Panc1 (cell line): ENCODE results near the gene SNX27. TPM values are rescaled to one million over a fixed set of nuclear protein-coding genes. Genes with fewer than 3 reads are reported as not detected.

ENCODE experiments used
- ATAC-seq: fragments of 200-7000 bp; cut with Tn5 transposase; 2 replicates; pipeline ENCODE4 v1.9.1; 2020; ENCODE audit warnings: mild to moderate bottlenecking, moderate library complexity
- BruUV-seq: library from RNA; stranded (reverse); fragments of 400-500 nt; replicated peaks from 2 replicates; lab custom pipeline; 2021; lab: Mats Ljungman, UMichigan
- CTCF ChIA-PET: fragments of 300-600 bp; sonication (Branson Sonifier 250); formaldehyde crosslinking; loops from one replicate; lab custom pipeline; 2022; ENCODE audit warnings: antibody characterized with exemption; lab: Charles Lee
- POLR2A ChIA-PET: fragments of 300-600 bp; sonication (Branson Sonifier 250); formaldehyde crosslinking; loops from one replicate; lab custom pipeline; 2022; ENCODE audit warnings: antibody characterized with exemption; lab: Charles Lee
- DNase-seq: peaks from one replicate; pipeline ENCODE4 v3.0.0-alpha.2; 2010; ENCODE audit warnings: low read depth, low spot score
- H3K27ac ChIP-seq: 2 replicates; pipeline ENCODE4 v1.5.1; 2011; ENCODE audit warnings: mild to moderate bottlenecking, low read length, inconsistent platforms
- H3K27me3 ChIP-seq: fragments of 200-500 bp; sonication (Bioruptor generic); 2 replicates; pipeline ENCODE4 v1.6.0; 2014; ENCODE audit warnings: low read length, inconsistent platforms; ENCODE audit not compliant: control insufficient read depth, insufficient read depth
- H3K36me3 ChIP-seq: fragments of 200-500 bp; sonication (Bioruptor generic); 2 replicates; pipeline ENCODE4 v1.5.1; 2014; ENCODE audit warnings: inconsistent platforms, mild to moderate bottlenecking, low read length, moderate library complexity; ENCODE audit not compliant: control insufficient read depth, insufficient read depth
- H3K4me1 ChIP-seq: 2 replicates; pipeline ENCODE4 v1.5.1; 2011; ENCODE audit warnings: inconsistent platforms, mild to moderate bottlenecking, low read length, moderate library complexity; ENCODE audit not compliant: control insufficient read depth, insufficient read depth
- H3K4me3 ChIP-seq, 2 experiments: 2 replicates each; pipeline ENCODE4 v1.5.1; 2011 to 2012; ENCODE audit warnings: low read depth in 2 of 2, low read length in 2 of 2, mild to moderate bottlenecking in 2 of 2, inconsistent platforms in 1 of 2, moderate library complexity in 1 of 2
- H3K9me3 ChIP-seq: fragments of 200-500 bp; sonication (Bioruptor generic); 2 replicates; pipeline ENCODE4 v1.5.1; 2014; ENCODE audit warnings: low read depth, mild to moderate bottlenecking, inconsistent platforms, low read length, moderate library complexity; ENCODE audit not compliant: control insufficient read depth, insufficient read depth
- POLR2AphosphoS5 ChIP-seq: IDR thresholded peaks from 2 replicates; pipeline ENCODE4 v1.6.1; 2012; ENCODE audit warnings: mild to moderate bottlenecking, low read depth, low read length, moderate library complexity
- REST ChIP-seq, 2 experiments: IDR thresholded peaks; 2 replicates each; pipeline ENCODE4 v1.6.1; 2011 to 2012; ENCODE audit warnings: low read depth in 2 of 2, control low read depth in 1 of 2, low read length in 1 of 2, mild to moderate bottlenecking in 1 of 2, moderate library complexity in 1 of 2; ENCODE audit not compliant: insufficient read depth in 1 of 2
- SIN3A ChIP-seq: IDR thresholded peaks from 2 replicates; pipeline ENCODE4 v1.6.1; 2012; ENCODE audit warnings: low read depth, mild to moderate bottlenecking, low read length, moderate library complexity, borderline replicate concordance; ENCODE audit not compliant: insufficient read depth
- TCF7L2 ChIP-seq: IDR thresholded peaks from 2 replicates; pipeline ENCODE4 v1.6.1; 2011; ENCODE audit warnings: mild to moderate bottlenecking, low read depth, low read length, inconsistent platforms
- in situ Hi-C: cut with HindIII; loops from 2 replicates; pipeline ENCODE4 v1.10.0; 2016; ENCODE audit warnings: low sequenced_read_pairs, low pct_unique_long_range_greater_than_20kb
- intact Hi-C: fragments of 100-400 bp; cut with micrococcal nuclease; formaldehyde crosslinking; loops from one replicate; pipeline ENCODE4 v1.10.0; 2022; ENCODE audit not compliant: unreplicated experiment
- total RNA-seq: library from RNA; stranded (reverse); gene quantifications from one replicate; pipeline ENCODE4 v1.2.1, GENCODE V29; 2021; ENCODE audit not compliant: unreplicated experiment

The SNX27 gene
- total RNA-seq, 1 experiment from 2014 or later: 58.4 TPM

DNA sequence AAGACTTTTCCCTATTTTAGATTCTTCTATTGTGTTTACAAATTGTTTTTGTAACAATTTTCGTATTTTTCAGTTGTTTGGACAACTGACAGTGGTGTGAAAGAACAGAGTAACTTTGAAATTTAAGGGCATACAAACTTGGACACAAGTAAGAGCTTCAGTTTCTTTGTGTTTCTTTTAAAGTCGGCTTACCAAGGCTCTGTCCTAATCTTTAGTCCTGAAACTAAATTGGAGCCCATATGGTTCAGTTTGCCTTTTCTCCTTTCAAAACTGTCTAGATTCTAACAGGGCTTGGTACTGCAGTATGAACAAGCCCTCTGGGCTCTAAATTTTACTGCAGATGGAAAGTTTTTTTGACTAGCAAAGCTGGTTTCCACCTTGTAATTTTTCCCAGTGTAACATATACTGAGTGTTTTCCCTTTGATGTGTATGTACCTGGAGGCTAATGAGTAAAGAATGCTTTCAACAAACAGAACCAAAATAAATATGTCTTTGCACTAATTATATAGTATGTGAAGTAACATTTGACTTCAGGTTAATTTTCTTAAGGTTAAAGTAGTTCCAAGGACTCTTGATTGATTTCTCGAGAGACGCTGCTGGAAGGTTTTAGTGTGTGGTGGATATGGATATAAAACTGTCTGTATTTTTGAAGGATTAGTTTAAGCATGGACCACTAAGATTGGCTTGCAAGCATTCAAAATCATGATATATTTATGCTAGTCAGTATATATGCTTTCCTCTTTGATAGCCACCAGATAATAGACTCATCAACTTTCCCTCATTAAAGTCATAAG, 4.1 kb downstream of the SNX27 start:
- BruUV-seq: no TSS peak
- Histone ChIP-seq H3K9me3 (no peaks in the 10 kb centered on the region), H3K27me3 (no peaks in the 10 kb centered on the region), H3K36me3 (no peaks in the 10 kb centered on the region), H3K4me1 (peaks cover 60% of the 10 kb centered on the region), H3K27ac (peak overlapping the region; percentile 67), H3K4me3 (no peak overlapping the region; a peak in 1 of 4 replicates)
- ChIA-PET POLR2A (no interaction called here), CTCF (no interaction called here)
- intact Hi-C loops: no loop called here
- ATAC-seq (no peak), DNase-seq (no peak)
- TF ChIP-seq TCF7L2 (peak; percentile 32; the same call in 1 of the 2 replicates), POLR2AphosphoS5 (no peak)
- in situ Hi-C loops: no loop called here

DNA sequence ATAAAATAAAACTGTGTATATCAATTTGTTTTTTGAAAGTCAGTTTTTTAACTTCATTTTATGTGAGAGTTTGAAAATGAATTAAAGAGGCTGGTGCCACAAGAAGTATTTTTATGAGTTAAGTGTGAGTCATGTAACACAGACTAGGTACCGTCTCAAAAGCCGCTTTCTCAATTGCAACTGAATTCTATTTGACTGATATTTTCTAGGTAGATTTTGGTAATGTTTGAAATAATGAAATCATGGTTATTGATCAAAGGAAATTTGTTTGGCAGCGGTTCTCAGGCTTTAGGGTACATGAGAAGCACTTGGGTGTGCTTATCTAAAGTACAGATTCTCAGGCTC, 4.6 kb downstream of the SNX27 start:
- no peaks in the 10 kb centered on the region for H3K9me3 ChIP-seq
- H3K4me3 ChIP-seq: no peak overlapping the region
- in situ Hi-C loops: no loop called here
- no peak for TF ChIP-seq TCF7L2
- no peak for TF ChIP-seq REST (IDR thresholded peaks at IDR 0.05; ENCODE audit: insufficient read depth in 1 of 2, low read depth in 2 of 2, low read length in 1 of 2)
- TF ChIP-seq SIN3A: no peak
- no peak for TF ChIP-seq POLR2AphosphoS5
- ChIA-PET POLR2A (no interaction called here), CTCF (no interaction called here)
- DNase-seq (no peak), ATAC-seq (no peak)
- intact Hi-C loops: no loop called here
- BruUV-seq: no TSS peak
- H3K27me3 ChIP-seq: no peaks in the 10 kb centered on the region
- H3K4me1 ChIP-seq: peaks cover 60% of the 10 kb centered on the region
- H3K27ac ChIP-seq: peak overlapping the region; percentile 14; the same call in 1 of the 2 replicates
- no peaks in the 10 kb centered on the region for H3K36me3 ChIP-seq

- H3K27me3 ChIP-seq: no peaks in the 10 kb centered on the region
- in situ Hi-C loops: no loop called here
- no peak for ATAC-seq
- CTCF ChIA-PET: interaction anchor here (0.6 kb wide), 2 partner anchors 20 to 192 kb away, joined by 4 to 7 read pairs; no protein-coding TSS in a partner anchor
- BruUV-seq: no TSS peak
- POLR2A ChIA-PET: interaction anchor here (0.7 kb wide), 1 partner anchor 1038 kb away, joined by 3 read pairs; the partner anchor contains the start of gene MCL1
- no peak overlapping the region for H3K4me3 ChIP-seq
- no peaks in the 10 kb centered on the region for H3K36me3 ChIP-seq
- intact Hi-C loops: no loop called here
- DNase-seq: no peak
- H3K27ac ChIP-seq: no peak overlapping the region
- TF ChIP-seq TCF7L2: no peak
- TF ChIP-seq REST (IDR thresholded peaks at IDR 0.05; ENCODE audit: insufficient read depth in 1 of 2, low read depth in 2 of 2, low read length in 1 of 2): no peak
- TF ChIP-seq SIN3A: no peak
- TF ChIP-seq POLR2AphosphoS5: no peak
- no peaks in the 10 kb centered on the region for H3K9me3 ChIP-seq
- peaks cover 68% of the 10 kb centered on the region for H3K4me1 ChIP-seq
Measured at GRCh38 chr1:151618003-151618402, 6.2 kb downstream of the SNX27 start.
